ENCODE data around the gene TSPAN13. TPM values are rescaled to one million over a fixed set of nuclear protein-coding genes. Genes with fewer than 3 reads are reported as not detected.

Gene TSPAN13
- total RNA-seq, 1 experiment from 2014 or later: 2.2 TPM

DNA sequence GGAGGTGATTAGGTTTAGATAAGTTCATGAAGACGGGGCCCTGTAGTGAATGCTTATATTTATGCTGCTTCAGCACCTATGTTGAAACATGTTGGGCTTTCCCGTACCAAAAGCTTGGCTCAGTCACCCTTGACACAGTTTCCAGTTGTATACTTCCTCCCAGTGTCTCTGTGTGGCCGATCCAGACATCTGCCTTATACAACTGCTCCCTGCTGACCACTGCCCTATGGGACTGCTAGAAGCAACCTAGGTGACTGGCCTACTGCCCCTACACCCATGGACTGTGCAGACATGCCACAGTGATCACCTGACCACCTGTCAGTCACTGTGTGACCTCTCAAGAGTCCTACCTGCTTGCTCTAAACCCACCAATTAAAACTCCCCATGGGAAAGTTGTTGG, 22.6 kb upstream of the TSPAN13 start:
- no peaks in the 10 kb centered on the region for H3K36me3 ChIP-seq

DNA sequence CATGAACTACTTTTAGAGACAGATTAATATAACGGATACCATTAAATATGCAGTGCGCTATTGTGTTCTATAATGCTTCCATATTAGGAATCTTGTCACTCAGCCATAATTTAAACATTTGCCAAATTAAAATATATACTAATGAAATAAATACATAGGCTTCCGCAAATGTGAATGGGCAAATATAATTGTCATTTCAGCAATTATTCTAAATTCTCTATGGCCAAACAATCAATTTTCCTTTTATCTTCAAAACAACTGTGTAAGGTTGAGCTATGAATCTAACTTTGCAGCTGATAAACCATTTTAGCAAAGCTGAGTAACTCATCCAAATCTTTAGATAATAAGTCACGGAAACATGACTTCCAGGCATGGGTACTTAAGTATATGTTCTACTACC, 20.7 kb upstream of the TSPAN13 start:
- Histone ChIP-seq H3K36me3 (no peaks in the 10 kb centered on the region), H3K9me3 (replicated peaks) (no peaks in the 10 kb centered on the region), H3K27ac (no peak overlapping the region), H3K4me3 (no peak overlapping the region), H3K27me3 (no peaks in the 10 kb centered on the region), H3K4me1 (no peaks in the 10 kb centered on the region)
- DNase-seq: no peak

More for the DNA sequence above, 22.6 kb upstream of the TSPAN13 start:
- no peak for DNase-seq
- Histone ChIP-seq H3K4me3 (no peak overlapping the region), H3K9me3 (replicated peaks) (no peaks in the 10 kb centered on the region), H3K27me3 (no peaks in the 10 kb centered on the region), H3K27ac (no peak overlapping the region), H3K4me1 (no peaks in the 10 kb centered on the region)

DNA sequence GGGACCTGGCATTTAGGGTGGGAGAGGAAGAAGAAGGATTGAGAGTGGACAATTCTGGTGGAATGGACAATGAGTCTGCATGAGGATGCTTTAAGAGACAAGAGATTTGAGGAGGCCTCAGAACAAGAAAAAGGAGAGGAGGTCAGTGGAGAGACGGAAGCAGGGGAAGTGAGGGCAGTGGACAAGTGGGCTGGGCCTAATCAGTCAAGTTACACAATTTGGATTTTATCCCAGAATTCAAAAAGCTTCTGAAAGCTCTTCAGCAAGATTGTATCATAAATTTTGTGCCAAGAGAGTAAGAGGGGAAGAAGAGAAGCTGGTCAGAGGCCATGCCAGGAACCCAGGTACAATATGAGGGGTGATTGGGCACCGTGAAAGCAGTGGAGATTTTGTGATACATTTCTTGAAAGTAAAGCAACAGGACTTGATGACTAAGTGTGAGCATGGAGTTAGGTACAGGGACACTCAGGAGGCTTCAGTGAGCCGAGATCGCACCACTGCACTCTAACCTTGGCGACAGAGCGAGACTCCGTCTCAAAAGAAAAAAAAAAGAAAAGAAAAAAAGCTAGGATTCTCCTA, 19.3 kb upstream of the TSPAN13 start:
- DNase-seq: no peak
- Histone ChIP-seq H3K27ac (no peak overlapping the region), H3K36me3 (no peaks in the 10 kb centered on the region), H3K27me3 (no peaks in the 10 kb centered on the region), H3K4me1 (no peaks in the 10 kb centered on the region), H3K4me3 (no peak overlapping the region), H3K9me3 (replicated peaks) (no peaks in the 10 kb centered on the region)

DNA sequence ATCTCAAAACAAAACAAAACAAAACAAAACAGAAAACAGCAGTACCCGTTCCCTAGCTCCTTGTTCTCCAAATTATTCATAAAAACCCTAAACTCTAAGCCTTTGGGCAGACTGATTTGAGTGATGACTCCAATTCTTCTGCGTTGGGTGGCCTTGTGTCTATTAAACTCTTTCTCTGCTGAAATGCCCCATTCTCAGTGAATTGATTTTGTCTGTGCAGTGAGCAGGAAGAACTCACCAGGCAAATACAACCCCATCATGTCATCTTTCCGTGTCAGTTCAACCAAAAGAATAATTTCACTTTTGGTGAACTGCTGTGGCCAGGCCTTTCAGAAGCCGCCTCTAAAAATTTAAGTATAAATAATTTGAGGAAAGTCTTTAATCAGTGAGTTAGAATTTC, 18.5 kb upstream of the TSPAN13 start:
- Histone ChIP-seq H3K27me3 (no peaks in the 10 kb centered on the region), H3K27ac (no peak overlapping the region), H3K36me3 (no peaks in the 10 kb centered on the region), H3K4me1 (no peaks in the 10 kb centered on the region), H3K9me3 (replicated peaks) (no peaks in the 10 kb centered on the region), H3K4me3 (no peak overlapping the region)
- DNase-seq: no peak

DNA sequence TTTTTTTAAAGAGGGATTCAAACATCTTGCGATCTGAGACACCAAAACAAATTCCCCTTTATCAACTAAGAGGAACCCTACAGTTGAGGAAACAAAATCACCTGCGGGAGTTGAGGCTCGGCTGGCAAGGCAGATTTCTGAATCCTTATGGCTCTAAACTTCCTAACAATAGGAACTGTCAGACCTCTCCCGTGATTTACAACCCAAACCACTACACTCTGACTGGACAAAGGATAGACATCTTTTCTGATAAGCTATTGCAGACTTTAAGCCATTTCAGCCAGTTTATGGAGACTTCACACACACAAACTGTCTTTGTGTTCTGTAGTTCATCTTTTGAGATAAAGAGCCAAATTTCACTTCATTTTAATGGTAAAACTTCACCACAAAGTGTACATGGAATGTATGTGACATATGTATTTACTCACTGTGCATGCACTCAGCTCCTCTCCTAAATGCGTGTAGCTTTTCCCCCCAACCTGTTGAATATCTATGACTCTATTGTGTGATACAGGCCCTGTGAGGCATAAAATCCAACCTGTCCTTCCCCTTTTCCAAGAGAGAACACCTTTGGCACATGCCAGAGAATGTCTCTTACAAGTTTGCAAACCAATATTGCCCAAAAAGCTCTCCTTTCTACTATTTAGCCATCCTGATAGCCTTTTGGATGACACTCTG, 15.4 kb upstream of the TSPAN13 start:
- Histone ChIP-seq H3K9me3 (replicated peaks) (no peaks in the 10 kb centered on the region), H3K4me1 (no peaks in the 10 kb centered on the region), H3K27me3 (no peaks in the 10 kb centered on the region), H3K27ac (no peak overlapping the region), H3K36me3 (no peaks in the 10 kb centered on the region), H3K4me3 (no peak overlapping the region)
- no peak for DNase-seq

DNA sequence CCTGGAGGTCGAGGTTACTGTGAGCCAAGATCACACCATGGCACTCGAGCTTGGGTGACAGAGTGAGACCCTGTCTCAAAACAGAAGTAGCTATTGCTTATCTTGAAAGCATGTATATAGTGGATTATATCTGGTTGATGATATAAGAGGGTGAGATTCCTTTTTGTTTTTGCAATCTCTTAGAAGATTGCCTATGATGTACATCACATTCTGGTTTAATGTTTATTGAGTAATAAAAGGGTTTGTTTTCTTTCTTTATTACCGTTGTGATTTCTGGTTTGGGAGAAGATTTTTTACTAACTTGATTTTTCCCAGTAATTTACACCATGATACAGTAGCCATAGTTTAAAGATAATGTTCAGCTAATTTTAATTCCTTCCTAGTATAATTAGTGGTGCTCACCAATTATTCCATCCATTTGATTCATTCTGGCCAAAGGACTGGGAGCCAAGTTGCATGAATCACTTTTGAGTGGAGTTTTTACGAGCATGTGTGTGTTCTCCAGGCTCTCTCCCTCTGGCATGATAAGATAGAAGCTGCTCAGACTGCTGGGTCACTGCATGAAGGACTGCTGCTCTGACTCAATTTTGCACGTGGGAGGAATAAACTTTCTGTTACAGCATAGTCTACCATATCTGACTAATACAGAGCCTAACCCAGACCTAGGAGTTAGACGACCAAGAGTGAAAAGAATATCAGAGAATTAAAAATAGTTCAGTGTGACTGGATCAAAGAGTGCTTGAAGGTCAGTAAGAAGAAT, 13.5 kb upstream of the TSPAN13 start:
- no peak for DNase-seq
- H3K4me1 ChIP-seq: no peaks in the 10 kb centered on the region
- H3K27ac ChIP-seq: no peak overlapping the region
- no peaks in the 10 kb centered on the region for H3K9me3 ChIP-seq (replicated peaks)
- H3K36me3 ChIP-seq: no peaks in the 10 kb centered on the region
- H3K27me3 ChIP-seq: no peaks in the 10 kb centered on the region
- H3K4me3 ChIP-seq: no peak overlapping the region

DNA sequence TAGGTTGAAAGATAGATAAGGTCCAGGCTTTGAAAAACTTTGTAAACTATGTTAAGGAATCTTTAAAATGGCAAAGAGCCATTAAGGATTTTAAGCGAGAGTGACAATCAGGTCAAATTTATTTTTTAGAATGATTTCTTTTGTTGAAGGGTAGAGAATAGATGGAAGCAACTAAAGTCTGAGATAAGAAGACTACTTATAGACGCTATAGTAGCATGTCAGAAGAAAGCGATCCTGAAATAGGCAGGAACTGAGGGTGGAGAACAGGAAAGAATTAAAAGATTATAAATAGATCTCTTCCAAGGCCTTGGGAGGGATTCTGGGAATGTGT, 13.0 kb upstream of the TSPAN13 start:
- H3K27me3 ChIP-seq: no peaks in the 10 kb centered on the region
- H3K4me3 ChIP-seq: no peak overlapping the region
- no peak overlapping the region for H3K27ac ChIP-seq
- no peaks in the 10 kb centered on the region for H3K9me3 ChIP-seq (replicated peaks)
- H3K4me1 ChIP-seq: no peaks in the 10 kb centered on the region
- no peaks in the 10 kb centered on the region for H3K36me3 ChIP-seq
- DNase-seq: no peak

DNA sequence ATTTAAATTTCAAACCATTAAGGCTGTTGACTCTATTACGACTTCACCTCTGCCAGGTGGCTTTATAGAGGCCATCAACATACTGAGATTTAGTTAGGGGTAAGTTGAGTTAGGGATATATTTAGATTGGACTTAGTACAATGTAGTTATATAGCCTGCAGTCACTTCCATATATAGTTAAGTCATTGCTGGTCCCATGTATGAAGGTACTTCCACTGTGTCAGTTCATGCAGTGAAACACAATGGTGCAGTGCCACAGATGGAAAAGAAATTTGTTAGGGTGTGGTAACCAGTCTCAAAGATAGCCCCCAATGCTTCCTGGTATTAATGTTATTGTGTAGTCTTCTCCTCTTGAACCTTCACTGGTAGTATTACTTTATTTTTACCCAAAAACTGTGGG, 12.6 kb upstream of the TSPAN13 start:
- H3K27me3 ChIP-seq: no peaks in the 10 kb centered on the region
- H3K27ac ChIP-seq: no peak overlapping the region

DNA sequence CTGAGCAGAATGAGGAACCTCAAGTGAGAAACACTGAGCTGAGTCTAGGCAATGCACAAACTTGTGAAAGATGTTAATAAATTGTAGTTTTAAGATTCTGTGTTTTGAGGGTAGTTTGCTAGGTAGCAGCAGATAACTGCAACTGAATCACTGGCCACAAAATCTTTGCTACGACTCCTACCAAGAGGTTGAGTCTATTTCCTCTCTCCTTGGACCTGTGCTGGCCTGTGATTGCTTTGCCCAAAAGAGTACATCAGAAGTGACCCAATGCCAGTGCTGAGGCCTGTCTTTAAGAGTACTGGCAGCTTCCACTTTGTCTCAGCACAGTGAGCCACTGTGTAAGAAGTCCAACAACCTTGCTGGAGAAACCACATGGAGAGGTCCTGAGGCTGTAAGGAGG, 11.9 kb upstream of the TSPAN13 start:
- no peak overlapping the region for H3K27ac ChIP-seq
- DNase-seq: no peak
- no peaks in the 10 kb centered on the region for H3K9me3 ChIP-seq (replicated peaks)
- H3K27me3 ChIP-seq: no peaks in the 10 kb centered on the region
- no peaks in the 10 kb centered on the region for H3K4me1 ChIP-seq
- H3K36me3 ChIP-seq: no peaks in the 10 kb centered on the region
- H3K4me3 ChIP-seq: no peak overlapping the region

More for the DNA sequence above, 12.6 kb upstream of the TSPAN13 start:
- Histone ChIP-seq H3K4me1 (no peaks in the 10 kb centered on the region), H3K36me3 (no peaks in the 10 kb centered on the region), H3K9me3 (replicated peaks) (no peaks in the 10 kb centered on the region), H3K4me3 (no peak overlapping the region)
- no peak for DNase-seq

DNA sequence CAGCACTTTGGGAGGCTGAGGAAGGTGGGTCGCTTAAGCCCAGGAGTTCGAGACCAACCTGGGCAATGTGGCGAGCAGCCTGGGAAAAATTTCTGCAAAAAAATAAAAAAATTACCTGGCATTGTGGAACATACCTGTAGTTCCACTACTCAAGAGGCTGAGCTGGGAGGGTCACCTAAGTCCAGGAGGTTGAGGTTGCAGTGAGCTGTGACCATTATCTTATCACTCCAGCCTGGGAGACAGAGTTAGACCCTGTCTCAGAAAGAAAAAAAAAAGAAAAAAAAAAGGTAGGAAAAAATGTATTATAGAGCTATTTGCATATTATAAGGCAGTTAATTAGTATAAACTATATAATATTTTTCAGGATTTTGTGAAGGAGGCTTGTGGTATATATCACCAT, 11.0 kb upstream of the TSPAN13 start:
- Histone ChIP-seq H3K4me1 (no peaks in the 10 kb centered on the region), H3K4me3 (no peak overlapping the region), H3K36me3 (no peaks in the 10 kb centered on the region), H3K27ac (no peak overlapping the region), H3K27me3 (no peaks in the 10 kb centered on the region), H3K9me3 (replicated peaks) (no peaks in the 10 kb centered on the region)
- no peak for DNase-seq

DNA sequence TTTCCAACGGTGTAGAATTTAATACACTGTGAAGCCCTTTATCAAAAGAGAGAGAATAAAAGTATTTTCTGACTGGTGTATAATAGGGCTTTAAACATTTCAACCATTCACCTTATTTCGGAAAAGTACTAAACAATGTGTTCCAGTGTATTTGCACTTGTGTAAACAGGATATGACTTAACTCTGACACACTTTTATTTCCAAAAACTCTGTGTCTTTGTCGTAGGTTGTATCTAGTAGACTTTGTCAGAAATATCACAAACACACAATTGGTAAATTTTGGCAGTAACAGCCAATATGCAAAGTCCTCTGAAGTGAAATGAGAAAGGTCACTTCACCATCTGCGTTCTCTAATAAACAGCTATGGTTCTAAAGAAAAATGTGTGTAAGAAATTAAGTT, 10.3 kb upstream of the TSPAN13 start:
- Histone ChIP-seq H3K4me1 (no peaks in the 10 kb centered on the region), H3K27me3 (no peaks in the 10 kb centered on the region), H3K4me3 (no peak overlapping the region), H3K36me3 (no peaks in the 10 kb centered on the region), H3K9me3 (replicated peaks) (no peaks in the 10 kb centered on the region), H3K27ac (no peak overlapping the region)
- DNase-seq: no peak

DNA sequence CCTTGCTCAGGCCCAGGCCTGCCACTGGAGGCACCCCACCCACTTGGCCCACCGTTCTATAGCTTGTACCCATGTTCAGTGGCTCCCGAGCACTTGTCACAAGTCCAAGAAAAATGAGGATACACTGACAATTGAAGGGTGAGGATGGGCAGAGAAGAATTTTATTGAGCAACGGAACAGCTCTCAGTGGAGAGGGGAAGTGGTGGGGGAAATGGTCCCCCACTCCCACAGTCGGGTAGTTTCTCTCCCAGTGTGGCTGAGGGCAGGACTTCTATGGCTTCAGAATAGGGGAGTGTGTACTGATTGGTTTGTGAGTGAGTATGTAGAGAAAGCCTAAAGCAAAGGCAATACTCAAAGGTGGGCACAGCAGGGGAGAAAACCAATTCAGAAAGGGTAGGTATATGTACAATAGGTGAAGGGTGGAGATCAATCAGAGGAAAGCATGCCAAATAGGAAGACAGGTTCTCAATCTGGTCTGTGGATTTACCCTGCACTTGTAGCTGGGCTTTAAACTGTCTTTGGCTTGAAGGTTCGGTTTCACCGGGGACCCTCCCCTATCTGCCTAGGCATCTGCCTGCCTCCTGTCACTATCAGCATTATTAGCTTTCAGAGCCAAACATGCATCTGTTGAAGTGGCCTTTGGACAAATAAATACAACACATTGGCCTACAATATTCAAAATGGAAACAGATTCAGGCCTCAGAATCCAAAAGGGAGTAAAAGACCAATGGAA, 8.9 kb upstream of the TSPAN13 start:
- Histone ChIP-seq H3K9me3 (replicated peaks) (no peaks in the 10 kb centered on the region), H3K4me1 (no peaks in the 10 kb centered on the region), H3K27ac (no peak overlapping the region), H3K36me3 (no peaks in the 10 kb centered on the region), H3K4me3 (no peak overlapping the region), H3K27me3 (no peaks in the 10 kb centered on the region)
- no peak for DNase-seq

DNA sequence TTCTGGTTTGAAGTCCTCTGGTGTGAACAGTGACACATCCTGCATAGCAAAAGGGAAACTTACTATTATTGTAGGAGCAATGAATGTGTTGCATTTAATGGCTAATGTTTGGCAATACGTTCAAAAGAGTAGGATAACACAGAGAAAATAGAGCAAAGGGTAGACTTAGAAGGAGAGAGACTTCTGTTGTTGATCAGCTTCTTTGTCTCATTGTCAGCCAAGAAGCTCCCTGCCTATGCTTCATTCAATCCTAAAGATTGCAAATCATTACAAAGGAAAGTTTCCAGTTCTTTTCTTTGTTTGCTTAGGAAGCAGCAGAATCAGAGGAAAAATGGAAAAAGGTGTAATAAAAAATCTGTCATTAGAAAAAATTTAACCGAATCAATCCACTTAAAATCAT, 7.9 kb upstream of the TSPAN13 start:
- no peak for DNase-seq
- Histone ChIP-seq H3K36me3 (no peaks in the 10 kb centered on the region), H3K9me3 (replicated peaks) (no peaks in the 10 kb centered on the region), H3K27me3 (no peaks in the 10 kb centered on the region), H3K4me1 (no peaks in the 10 kb centered on the region), H3K4me3 (no peak overlapping the region), H3K27ac (no peak overlapping the region)

DNA sequence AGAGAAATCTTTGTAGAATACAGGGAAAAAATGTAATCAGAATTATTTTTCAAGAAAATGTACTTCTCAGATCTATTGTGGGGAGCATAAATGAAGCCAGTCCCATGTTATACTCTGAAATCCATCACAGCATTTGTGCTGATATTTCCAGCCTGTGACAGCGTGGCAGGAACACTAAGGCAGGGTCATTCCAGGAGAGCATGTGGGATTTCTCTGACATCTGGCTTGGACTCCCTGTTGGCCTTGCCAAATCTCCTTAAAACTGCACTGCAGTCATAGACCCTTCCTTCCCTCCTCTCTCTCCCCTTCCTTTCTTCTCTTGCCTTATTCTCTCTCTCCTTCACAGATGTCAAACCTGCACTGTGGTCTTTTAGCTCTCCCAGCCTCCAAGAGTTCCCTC, 6.5 kb upstream of the TSPAN13 start:
- no peaks in the 10 kb centered on the region for H3K4me1 ChIP-seq
- no peaks in the 10 kb centered on the region for H3K27me3 ChIP-seq
- no peak overlapping the region for H3K4me3 ChIP-seq
- no peaks in the 10 kb centered on the region for H3K9me3 ChIP-seq (replicated peaks)
- no peak overlapping the region for H3K27ac ChIP-seq
- H3K36me3 ChIP-seq: no peaks in the 10 kb centered on the region
- no peak for DNase-seq
